Mammary epithelial cell (primary cell): Measurements from ENCODE around the gene PLEKHF1.

Experiments
- EZH2 ChIP-seq: IDR thresholded peaks from 2 replicates; pipeline ENCODE4 v1.6.1; 2012; ENCODE audit warnings: low read length, inconsistent platforms, borderline replicate concordance
- TF ChIP-seq, protein P1 (sequence below), 2 donors: IDR thresholded peaks in 1 of 2; conservative IDR thresholded peaks in 1 of 2; 2 replicates each; pipeline ENCODE4 v1.5.1; 2011 to 2012; ENCODE audit warnings: inconsistent platforms in 2 of 2, low read length in 2 of 2, mild to moderate bottlenecking in 2 of 2, control low read depth in 1 of 2, low read depth in 1 of 2; ENCODE audit not compliant: insufficient read depth in 1 of 2; ENCODE audit errors: extremely low read depth in 1 of 2

DNA sequence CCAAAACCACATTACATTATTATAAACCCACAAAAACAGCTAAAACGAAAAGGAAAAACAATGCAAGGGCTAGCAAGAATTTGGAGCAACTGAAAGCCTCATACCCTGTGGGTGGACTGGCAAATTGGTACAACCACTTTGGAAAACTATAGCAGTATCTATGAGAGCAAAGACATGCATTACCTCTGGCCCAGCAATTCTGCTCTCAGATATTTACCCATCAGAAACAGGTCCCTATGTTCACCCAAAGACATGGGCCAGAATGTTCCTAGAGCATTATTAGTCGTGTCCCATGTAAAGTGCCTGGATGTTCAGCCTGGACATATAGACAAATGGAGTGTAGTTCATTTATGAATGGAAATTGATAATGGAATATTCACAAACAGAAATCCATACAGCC lies 31.3 kb upstream of the PLEKHF1 start:
- TF ChIP-seq, protein P1, sequence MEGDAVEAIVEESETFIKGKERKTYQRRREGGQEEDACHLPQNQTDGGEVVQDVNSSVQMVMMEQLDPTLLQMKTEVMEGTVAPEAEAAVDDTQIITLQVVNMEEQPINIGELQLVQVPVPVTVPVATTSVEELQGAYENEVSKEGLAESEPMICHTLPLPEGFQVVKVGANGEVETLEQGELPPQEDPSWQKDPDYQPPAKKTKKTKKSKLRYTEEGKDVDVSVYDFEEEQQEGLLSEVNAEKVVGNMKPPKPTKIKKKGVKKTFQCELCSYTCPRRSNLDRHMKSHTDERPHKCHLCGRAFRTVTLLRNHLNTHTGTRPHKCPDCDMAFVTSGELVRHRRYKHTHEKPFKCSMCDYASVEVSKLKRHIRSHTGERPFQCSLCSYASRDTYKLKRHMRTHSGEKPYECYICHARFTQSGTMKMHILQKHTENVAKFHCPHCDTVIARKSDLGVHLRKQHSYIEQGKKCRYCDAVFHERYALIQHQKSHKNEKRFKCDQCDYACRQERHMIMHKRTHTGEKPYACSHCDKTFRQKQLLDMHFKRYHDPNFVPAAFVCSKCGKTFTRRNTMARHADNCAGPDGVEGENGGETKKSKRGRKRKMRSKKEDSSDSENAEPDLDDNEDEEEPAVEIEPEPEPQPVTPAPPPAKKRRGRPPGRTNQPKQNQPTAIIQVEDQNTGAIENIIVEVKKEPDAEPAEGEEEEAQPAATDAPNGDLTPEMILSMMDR (conservative IDR thresholded peaks at IDR 0.05 in 1 of 2, IDR thresholded peaks at IDR 0.05 in 1 of 2; ENCODE audit: extremely low read depth in 1 of 2, insufficient read depth in 1 of 2, low read depth in 1 of 2, low read length in 2 of 2): no peak
- no peak for TF ChIP-seq EZH2
